Gastrocnemius medialis (tissue), 4 donors: ENCODE measurements around the gene USP53.

ENCODE experiments used
- CTCF ChIP-seq, 5 experiments: fragments of 450-650 bp in 3 of 5; fragments of 200-600 bp in 2 of 5; sonication (generic) in 2 of 5; IDR thresholded peaks in 4 of 5; conservative IDR thresholded peaks in 1 of 5; 1 replicate in 4 of 5; 2 replicates in 1 of 5; pipeline ENCODE4 v1.5.1; 2016 to 2019; ENCODE audit warnings: antibody characterized with exemption in 5 of 5, mild to moderate bottlenecking in 3 of 5, moderate library complexity in 3 of 5
- POLR2A ChIP-seq, 2 donors: fragments of 450-650 bp; IDR thresholded peaks; one replicate each; pipeline ENCODE4 v1.6.1; 2017; ENCODE audit warnings: antibody characterized with exemption in 2 of 2, mild to moderate bottlenecking in 2 of 2, moderate library complexity in 2 of 2

GRCh38 chr4:119244832-119245231 is 32.3 kb downstream of the USP53 start:
- TF ChIP-seq POLR2A (IDR thresholded peaks at IDR 0.05) = no peak
- no peak for TF ChIP-seq CTCF (IDR thresholded peaks at IDR 0.05 in 4 of 5, conservative IDR thresholded peaks at IDR 0.05 in 1 of 5)
